ENCODE measurements around the gene ZSCAN10.

GRCh38 chr16:3142327-3142726, 43.2 kb upstream of the ZSCAN10 start:
- TF ChIP-seq CTCF (conservative IDR thresholded peaks at IDR 0.05 in 1 of 2, IDR thresholded peaks at IDR 0.05 in 1 of 2; ENCODE audit: extremely low read depth in 1 of 2, insufficient read depth in 1 of 2, low read depth in 1 of 2, low read length in 2 of 2) (no peak), EZH2 (IDR thresholded peaks at IDR 0.05; ENCODE audit: borderline replicate concordance, low read length) (no peak)

Data from mammary epithelial cell (primary cell).